B cell (primary cell): Measurements from ENCODE around the gene C10orf53. TPM values are rescaled to one million over a fixed set of nuclear protein-coding genes. Genes with fewer than 3 reads are reported as not detected.

Source experiments
- ATAC-seq: fragments of 200-7000 bp; cut with Tn5 transposase; one replicate; pipeline ENCODE4 v1.10.0; 2021; ENCODE audit warnings: low read depth, mild to moderate bottlenecking, moderate number of reproducible peaks, moderate library complexity
- CTCF ChIA-PET: fragments of 350-600 bp; sonication (Branson Sonifier 250); formaldehyde crosslinking; loops from one replicate; lab custom pipeline; 2021; ENCODE audit warnings: antibody characterized with exemption, inconsistent platforms; lab: Charles Lee
- POLR2A ChIA-PET: fragments of 350-600 bp; sonication (Branson Sonifier 250); formaldehyde crosslinking; loops from one replicate; lab custom pipeline; 2021; ENCODE audit warnings: antibody characterized with exemption; lab: Charles Lee
- DNase-seq: peaks from one replicate; pipeline ENCODE4 v3.0.0; 2013
- H2AFZ ChIP-seq: 2 replicates; pipeline ENCODE4 v1.6.1; 2012; ENCODE audit warnings: mild to moderate bottlenecking, low read depth, low read length; ENCODE audit not compliant: insufficient read depth, poor library complexity, severe bottlenecking
- H3K27ac ChIP-seq, 2 donors: 1 replicate in 1 of 2; 2 replicates in 1 of 2; pipeline ENCODE4 v1.5.1; 2012 to 2013; ENCODE audit warnings: low read length in 2 of 2, mild to moderate bottlenecking in 2 of 2, moderate library complexity in 1 of 2
- H3K27me3 ChIP-seq, 4 experiments: fragments of 200-600 bp in 1 of 4; sonication (generic) in 1 of 4; replicated peaks in 1 of 4; 1 replicate in 2 of 4; 2 replicates in 2 of 4; pipeline versions ENCODE4 v1.6.1 to v1.7.0; 2013 to 2016; ENCODE audit warnings: low read length in 3 of 4, mild to moderate bottlenecking in 2 of 4, mixed read lengths in 1 of 4, moderate library complexity in 1 of 4; ENCODE audit not compliant: insufficient read depth in 4 of 4, control insufficient read depth in 3 of 4; ENCODE audit errors: control extremely low read depth in 1 of 4
- H3K36me3 ChIP-seq, 2 experiments: replicated peaks in 1 of 2; 1 replicate in 1 of 2; 2 replicates in 1 of 2; pipeline versions ENCODE4 v1.6.1 to v1.7.1; 2013; ENCODE audit warnings: low read length in 1 of 2; ENCODE audit not compliant: insufficient read depth in 2 of 2, control insufficient read depth in 1 of 2; ENCODE audit errors: control extremely low read depth in 1 of 2, extremely low read depth in 1 of 2
- H3K4me1 ChIP-seq, 2 donors: fragments of 200-600 bp in 1 of 2; sonication (generic) in 1 of 2; 1 replicate in 1 of 2; 2 replicates in 1 of 2; pipeline versions ENCODE4 v1.5.1 to v1.6.1; 2013 to 2017; ENCODE audit warnings: low read length in 2 of 2; ENCODE audit not compliant: control insufficient read depth in 2 of 2, insufficient read depth in 2 of 2
- H3K4me2 ChIP-seq: replicated peaks from 2 replicates; pipeline ENCODE3; 2012; ENCODE audit warnings: mild to moderate bottlenecking, low read depth, low read length; ENCODE audit not compliant: poor library complexity, severe bottlenecking
- H3K4me3 ChIP-seq, 5 experiments: fragments of 200-600 bp in 1 of 5; sonication (generic) in 1 of 5; 1 replicate in 3 of 5; 2 replicates in 2 of 5; pipeline versions ENCODE4 v1.5.1 to v1.7.0; 2011 to 2016; ENCODE audit warnings: low read length in 4 of 5, mild to moderate bottlenecking in 4 of 5, low read depth in 2 of 5, control low read depth in 1 of 5, moderate library complexity in 1 of 5; ENCODE audit not compliant: insufficient read depth in 1 of 5; ENCODE audit errors: control extremely low read depth in 1 of 5, extremely low read depth in 1 of 5
- H3K79me2 ChIP-seq: fragments of 200-600 bp; sonication (generic); one replicate; pipeline ENCODE4 v1.6.0; 2016; ENCODE audit warnings: low read length; ENCODE audit not compliant: control insufficient read depth, insufficient read depth
- H3K9ac ChIP-seq: fragments of 200-600 bp; sonication (generic); 2 replicates; pipeline ENCODE4 v1.6.1; 2017; ENCODE audit warnings: mild to moderate bottlenecking, low read length, moderate library complexity
- H3K9me3 ChIP-seq, 3 donors: one replicate each; pipeline versions ENCODE4 v1.6.1 to v1.7.1; 2013; ENCODE audit warnings: low read length in 2 of 3; ENCODE audit not compliant: control insufficient read depth in 2 of 3, insufficient read depth in 1 of 3; ENCODE audit errors: control extremely low read depth in 1 of 3
- H4K20me1 ChIP-seq: 2 replicates; pipeline ENCODE4 v1.6.0; 2012; ENCODE audit warnings: mild to moderate bottlenecking, low read length; ENCODE audit not compliant: insufficient read depth, control insufficient read depth, poor library complexity, severe bottlenecking
- H3K27ac Mint-ChIP-seq: one replicate; pipeline ENCODE4 v1.8.0; 2021; ENCODE audit warnings: mixed read lengths
- H3K27me3 Mint-ChIP-seq: one replicate; pipeline ENCODE4 v1.8.0; 2021; ENCODE audit warnings: mixed read lengths
- H3K4me1 Mint-ChIP-seq: one replicate; pipeline ENCODE4 v1.8.0; 2021; ENCODE audit warnings: mixed read lengths
- H3K4me3 Mint-ChIP-seq: one replicate; pipeline ENCODE4 v1.8.0; 2021; ENCODE audit warnings: mixed read lengths
- H3K9me3 Mint-ChIP-seq: one replicate; pipeline ENCODE4 v1.8.0; 2022; ENCODE audit warnings: mixed read lengths; ENCODE audit not compliant: insufficient read depth
- CTCF ChIP-seq: fragments of 200-600 bp; IDR thresholded peaks from one replicate; pipeline ENCODE4 v1.8.0; 2022; ENCODE audit warnings: antibody characterized with exemption, mild to moderate bottlenecking
- EZH2 ChIP-seq: IDR thresholded peaks from 2 replicates; pipeline ENCODE4 v1.6.1; 2012; ENCODE audit warnings: borderline replicate concordance, low read depth, mild to moderate bottlenecking, moderate library complexity, low read length; ENCODE audit not compliant: insufficient read depth, poor library complexity, severe bottlenecking
- WGBS: methylation state at CpG from one replicate; pipeline ENCODE4 v1.1.5; 2013; ENCODE audit warnings: missing lambda C conversion rate; ENCODE audit not compliant: insufficient coverage; 5-methylcytosine and 5-hydroxymethylcytosine counted together
- intact Hi-C: fragments of 100-400 bp; cut with micrococcal nuclease; formaldehyde crosslinking; loops from one replicate; pipeline ENCODE4 v1.10.0; 2022
- polyA plus RNA-seq: library from polyadenylated mRNA; depleted of rRNA; stranded (reverse); fragments of >200 nt; gene quantifications from 2 replicates; pipeline ENCODE4 v1.2.3, GENCODE V29; 2012
- total RNA-seq, 2 donors: library from RNA; stranded (reverse); fragments of 120-200 nt in 1 of 2; gene quantifications; 1 replicate in 1 of 2; 2 replicates in 1 of 2; pipeline versions ENCODE4 v1.2.3 to v1.2.4, GENCODE V29; 2013 to 2022

Gene C10orf53
- total and polyA plus RNA-seq, 2 donors (not counting 1 experiment from before 2014, with no cell fraction given), result not detected

GRCh38 chr10:49643241-49644034 is 36.0 kb upstream of the C10orf53 start:
- Histone ChIP-seq H3K4me3 (no peak overlapping the region), H3K27ac (no peak overlapping the region), H3K4me1 (no peaks in the 10 kb centered on the region), H3K9ac (no peak overlapping the region), H4K20me1 (no peaks in the 10 kb centered on the region), H3K4me2 (no peak overlapping the region), H3K27me3 (peaks cover 0 to 3% (median 0%) of the 10 kb centered on the region in 4 experiments), H3K36me3 (no peaks in the 10 kb centered on the region), H3K9me3 (no peaks in the 10 kb centered on the region), H3K79me2 (no peaks in the 10 kb centered on the region), H2AFZ (no peak overlapping the region)
- Mint-ChIP-seq H3K27me3 (peaks cover 35% of the 10 kb centered on the region), H3K4me1 (no peaks in the 10 kb centered on the region), H3K4me3 (no peak overlapping the region), H3K27ac (no peak overlapping the region), H3K9me3 (no peaks in the 10 kb centered on the region)
- no peak for DNase-seq
- intact Hi-C loops, result no loop called here
- TF ChIP-seq EZH2, result no peak
- ChIA-PET POLR2A (no interaction called here), CTCF (no interaction called here)
- 91% methylated on average over 3 of the region's 5 CpGs for WGBS
- no peak for ATAC-seq

GRCh38 chr10:49644035-49644646 is 35.3 kb upstream of the C10orf53 start:
- Histone ChIP-seq H3K9ac (no peak overlapping the region), H3K36me3 (no peaks in the 10 kb centered on the region), H3K4me2 (no peak overlapping the region), H3K4me3 (no peak overlapping the region), H4K20me1 (no peaks in the 10 kb centered on the region), H3K9me3 (no peaks in the 10 kb centered on the region), H3K27ac (no peak overlapping the region), H3K27me3 (peaks cover 0 to 3% (median 0%) of the 10 kb centered on the region in 4 experiments), H3K4me1 (peaks cover 0 to 1% of the 10 kb centered on the region in 2 donors), H3K79me2 (no peaks in the 10 kb centered on the region), H2AFZ (no peak overlapping the region)
- intact Hi-C loops, result no loop called here
- H3K27me3 Mint-ChIP-seq, result peaks cover 39% of the 10 kb centered on the region
- CTCF ChIA-PET, result no interaction called here
- TF ChIP-seq EZH2 (no peak), CTCF (no peak)
- POLR2A ChIA-PET, result no interaction called here
- 83% methylated on average over 6 of the region's 7 CpGs for WGBS
- DNase-seq (no peak), ATAC-seq (no peak)
- H3K9me3 Mint-ChIP-seq, result no peaks in the 10 kb centered on the region
- H3K27ac Mint-ChIP-seq, result no peak overlapping the region
- H3K4me1 Mint-ChIP-seq, result peaks cover 1% of the 10 kb centered on the region
- H3K4me3 Mint-ChIP-seq, result no peak overlapping the region
